HUES48 (cell line): ENCODE results near the gene ZNF74.
"Not testable (repeated sequence)": the region's sequence is repeated elsewhere in the genome, so short reads cannot be mapped to it uniquely, and the experiment has no call there.

Experiments
- H3K27ac ChIP-seq: one replicate; pipeline ENCODE4 v1.7.0; 2013; ENCODE audit warnings: low read depth, low read length, inconsistent platforms
- H3K27me3 ChIP-seq: 2 replicates; pipeline ENCODE4 v1.6.1; 2013; ENCODE audit warnings: mild to moderate bottlenecking, low read length; ENCODE audit not compliant: control insufficient read depth, insufficient read depth
- H3K36me3 ChIP-seq: 2 replicates; pipeline ENCODE4 v1.6.1; 2013; ENCODE audit warnings: low read length; ENCODE audit not compliant: control insufficient read depth, insufficient read depth
- H3K4me1 ChIP-seq: 2 replicates; pipeline ENCODE4 v1.6.1; 2013; ENCODE audit warnings: mild to moderate bottlenecking, low read length; ENCODE audit not compliant: control insufficient read depth, insufficient read depth
- H3K4me3 ChIP-seq: 2 replicates; pipeline ENCODE4 v1.5.1; 2013; ENCODE audit warnings: mild to moderate bottlenecking, low read depth, low read length
- H3K9ac ChIP-seq: 2 replicates; pipeline ENCODE4 v1.6.1; 2013; ENCODE audit warnings: mild to moderate bottlenecking, low read depth, low read length, moderate library complexity
- H3K9me3 ChIP-seq: 2 replicates; pipeline ENCODE4 v1.6.1; 2013; ENCODE audit warnings: low read length; ENCODE audit not compliant: control insufficient read depth, insufficient read depth

ZNF74 gene

GRCh38 chr22:20402960-20403778 lies 9.2 kb downstream of the ZNF74 start:
- H3K27ac ChIP-seq = no peak overlapping the region
- no peaks in the 10 kb centered on the region for H3K27me3 ChIP-seq
- no peaks in the 10 kb centered on the region for H3K9me3 ChIP-seq
- no peak overlapping the region for H3K4me3 ChIP-seq
- H3K36me3 ChIP-seq = peaks cover 60% of the 10 kb centered on the region
- no peaks in the 10 kb centered on the region for H3K4me1 ChIP-seq
- no peak overlapping the region for H3K9ac ChIP-seq

DNA sequence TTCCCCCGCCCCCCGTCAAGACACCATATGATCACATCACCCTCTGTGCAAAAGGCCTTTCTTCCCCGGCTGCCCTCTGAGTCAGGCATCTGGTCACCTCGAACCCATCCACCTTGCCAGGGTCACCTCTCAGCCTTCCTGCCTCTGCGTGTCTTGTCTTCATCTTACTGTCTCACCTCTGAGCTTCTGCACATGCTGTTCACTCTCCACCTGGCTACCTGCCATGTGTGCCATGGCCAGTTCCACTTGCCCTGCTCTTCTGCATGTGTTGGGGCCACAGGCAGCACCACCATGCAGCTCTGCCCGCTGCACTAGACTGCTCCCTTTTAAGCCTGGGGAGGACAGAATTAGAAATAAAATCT lies 9.8 kb downstream of the ZNF74 start:
- Histone ChIP-seq H3K4me1 (no peaks in the 10 kb centered on the region), H3K27me3 (no peaks in the 10 kb centered on the region), H3K9ac (no peak overlapping the region), H3K36me3 (peaks cover 60% of the 10 kb centered on the region), H3K4me3 (no peak overlapping the region), H3K27ac (no peak overlapping the region), H3K9me3 (no peaks in the 10 kb centered on the region)

DNA sequence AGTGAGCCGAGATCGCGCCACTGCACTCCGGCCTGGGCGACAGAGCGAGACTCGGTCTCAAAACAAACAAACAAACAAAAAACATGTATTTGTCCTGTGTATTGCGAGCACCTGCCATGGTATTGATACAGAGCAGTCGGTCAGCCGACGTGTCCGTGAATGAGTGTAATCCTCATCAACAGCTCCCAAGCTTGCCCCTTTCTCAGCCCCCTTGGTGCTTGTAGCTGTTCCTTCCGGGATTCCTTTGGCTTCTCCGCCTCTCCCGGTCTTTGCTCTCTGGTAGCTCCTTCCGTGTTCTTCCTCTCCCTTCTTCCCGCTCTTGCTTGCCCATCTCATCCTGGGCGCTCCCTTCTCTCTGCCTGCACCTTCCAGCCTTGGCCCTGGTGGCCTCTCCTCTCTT lies 10.9 kb downstream of the ZNF74 start:
- H3K27me3 ChIP-seq = no peaks in the 10 kb centered on the region
- H3K9ac ChIP-seq = no peak overlapping the region
- peaks cover 60% of the 10 kb centered on the region for H3K36me3 ChIP-seq
- H3K4me1 ChIP-seq = no peaks in the 10 kb centered on the region
- H3K27ac ChIP-seq = no peak overlapping the region
- no peak overlapping the region for H3K4me3 ChIP-seq
- H3K9me3 ChIP-seq = no peaks in the 10 kb centered on the region

DNA sequence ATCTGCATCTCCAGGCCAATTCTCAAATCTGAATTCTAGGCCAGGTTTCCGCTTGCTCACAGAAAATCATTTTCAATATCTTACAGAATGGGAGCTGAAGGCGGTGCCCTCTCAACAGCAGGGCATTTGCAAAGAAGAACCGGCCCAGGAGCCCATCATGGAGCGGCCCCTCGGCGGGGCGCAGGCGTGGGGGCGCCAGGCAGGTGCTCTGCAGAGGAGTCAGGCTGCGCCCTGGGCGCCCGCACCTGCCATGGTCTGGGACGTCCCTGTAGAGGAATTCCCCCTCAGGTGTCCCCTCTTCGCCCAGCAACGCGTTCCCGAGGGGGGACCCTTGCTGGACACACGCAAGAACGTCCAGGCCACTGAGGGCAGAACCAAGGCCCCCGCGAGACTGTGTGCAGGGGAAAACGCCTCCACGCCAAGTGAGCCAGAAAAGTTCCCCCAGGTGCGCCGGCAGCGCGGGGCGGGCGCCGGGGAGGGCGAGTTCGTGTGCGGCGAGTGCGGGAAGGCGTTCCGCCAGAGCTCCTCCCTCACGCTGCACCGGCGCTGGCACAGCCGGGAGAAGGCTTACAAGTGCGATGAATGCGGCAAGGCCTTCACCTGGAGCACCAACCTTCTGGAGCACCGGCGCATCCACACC lies 11.5 kb downstream of the ZNF74 start:
- no peaks in the 10 kb centered on the region for H3K4me1 ChIP-seq
- no peak overlapping the region for H3K27ac ChIP-seq
- H3K9me3 ChIP-seq = no peaks in the 10 kb centered on the region
- H3K4me3 ChIP-seq = no peak overlapping the region
- no peak overlapping the region for H3K9ac ChIP-seq
- peaks cover 59% of the 10 kb centered on the region for H3K36me3 ChIP-seq
- H3K27me3 ChIP-seq = no peaks in the 10 kb centered on the region

DNA sequence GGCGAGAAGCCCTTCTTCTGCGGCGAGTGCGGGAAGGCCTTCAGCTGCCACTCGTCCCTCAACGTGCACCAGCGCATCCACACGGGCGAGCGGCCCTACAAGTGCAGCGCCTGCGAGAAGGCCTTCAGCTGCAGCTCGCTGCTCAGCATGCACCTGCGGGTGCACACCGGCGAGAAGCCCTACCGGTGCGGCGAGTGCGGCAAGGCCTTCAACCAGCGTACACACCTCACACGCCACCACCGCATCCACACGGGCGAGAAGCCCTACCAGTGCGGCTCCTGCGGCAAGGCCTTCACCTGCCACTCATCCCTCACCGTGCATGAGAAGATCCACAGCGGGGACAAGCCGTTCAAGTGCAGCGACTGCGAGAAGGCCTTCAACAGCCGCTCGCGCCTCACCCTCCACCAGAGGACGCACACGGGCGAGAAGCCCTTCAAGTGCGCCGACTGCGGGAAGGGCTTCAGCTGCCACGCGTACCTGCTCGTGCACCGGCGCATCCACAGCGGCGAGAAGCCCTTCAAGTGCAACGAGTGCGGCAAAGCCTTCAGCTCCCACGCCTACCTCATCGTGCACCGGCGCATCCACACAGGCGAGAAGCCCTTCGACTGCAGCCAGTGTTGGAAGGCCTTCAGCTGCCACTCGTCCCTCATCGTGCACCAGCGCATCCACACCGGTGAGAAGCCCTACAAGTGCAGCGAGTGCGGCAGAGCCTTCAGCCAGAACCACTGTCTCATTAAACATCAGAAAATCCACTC lies 12.2 kb downstream of the ZNF74 start:
- no peak overlapping the region for H3K27ac ChIP-seq
- H3K9ac ChIP-seq = no peak overlapping the region
- H3K27me3 ChIP-seq = no peaks in the 10 kb centered on the region
- no peaks in the 10 kb centered on the region for H3K9me3 ChIP-seq
- no peak overlapping the region for H3K4me3 ChIP-seq
- peaks cover 52% of the 10 kb centered on the region for H3K36me3 ChIP-seq
- H3K4me1 ChIP-seq = no peaks in the 10 kb centered on the region

DNA sequence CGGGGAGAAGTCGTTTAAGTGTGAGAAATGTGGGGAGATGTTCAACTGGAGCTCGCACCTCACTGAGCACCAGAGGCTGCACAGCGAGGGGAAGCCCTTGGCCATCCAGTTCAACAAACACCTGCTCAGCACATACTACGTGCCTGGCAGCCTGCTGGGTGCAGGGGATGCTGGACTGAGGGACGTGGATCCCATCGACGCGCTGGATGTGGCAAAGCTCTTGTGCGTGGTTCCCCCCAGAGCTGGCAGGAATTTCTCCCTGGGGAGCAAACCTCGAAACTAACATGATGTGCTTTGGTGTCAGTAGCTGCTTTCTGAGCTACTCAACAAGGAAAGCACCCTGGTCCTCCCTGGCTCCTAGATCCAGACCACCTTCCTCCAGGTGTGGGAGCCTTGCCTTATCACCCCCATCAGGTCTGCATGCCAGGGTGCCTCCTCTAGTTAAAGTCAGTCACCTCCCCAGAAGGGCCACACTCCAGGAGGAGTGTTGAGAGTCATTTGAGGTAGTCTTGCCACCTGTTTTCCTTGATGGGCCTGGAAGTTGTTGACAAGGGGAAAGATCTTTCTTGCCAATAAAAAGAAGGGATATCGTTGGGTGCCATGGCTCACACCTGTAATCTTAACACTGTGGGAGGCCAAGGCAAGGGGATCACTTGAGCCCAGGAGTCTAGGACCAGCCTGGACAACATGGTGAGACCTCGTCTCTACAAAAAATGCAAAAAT lies 12.9 kb downstream of the ZNF74 start:
- Histone ChIP-seq H3K9ac (no peak overlapping the region), H3K9me3 (no peaks in the 10 kb centered on the region), H3K27ac (no peak overlapping the region), H3K4me1 (no peaks in the 10 kb centered on the region), H3K4me3 (no peak overlapping the region), H3K36me3 (peaks cover 46% of the 10 kb centered on the region), H3K27me3 (no peaks in the 10 kb centered on the region)

DNA sequence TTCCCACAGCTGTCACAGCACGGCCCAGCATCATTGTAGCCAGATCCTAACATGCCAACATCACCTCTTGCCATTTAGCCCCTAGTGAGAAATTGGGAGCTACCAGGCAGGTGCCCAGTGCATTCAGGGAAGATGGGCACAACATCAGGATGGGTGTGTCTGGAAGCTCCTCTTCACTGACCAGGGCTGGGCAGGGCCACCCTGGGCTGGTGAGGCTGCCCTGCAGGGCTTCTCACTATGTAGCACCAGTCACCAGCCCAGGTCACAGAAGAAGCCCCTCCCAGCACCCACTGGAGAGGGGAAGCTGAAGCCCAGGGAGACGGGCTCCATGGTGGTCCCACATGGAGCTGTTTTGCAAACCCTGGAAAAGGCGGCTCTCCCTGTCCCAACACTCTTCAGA lies 13.9 kb downstream of the ZNF74 start:
- no peaks in the 10 kb centered on the region for H3K4me1 ChIP-seq
- no peak overlapping the region for H3K4me3 ChIP-seq
- H3K9me3 ChIP-seq = no peaks in the 10 kb centered on the region
- H3K36me3 ChIP-seq = peaks cover 40% of the 10 kb centered on the region
- H3K27ac ChIP-seq = no peak overlapping the region
- H3K9ac ChIP-seq = no peak overlapping the region
- H3K27me3 ChIP-seq = no peaks in the 10 kb centered on the region

- no peaks in the 10 kb centered on the region for H3K9me3 ChIP-seq
- peaks cover 31% of the 10 kb centered on the region for H3K36me3 ChIP-seq
- no peak overlapping the region for H3K27ac ChIP-seq
- H3K4me1 ChIP-seq = no peaks in the 10 kb centered on the region
- no peaks in the 10 kb centered on the region for H3K27me3 ChIP-seq
- H3K4me3 ChIP-seq = no peak overlapping the region
- no peak overlapping the region for H3K9ac ChIP-seq
Observed at GRCh38 chr22:20408891-20409290, 14.9 kb downstream of the ZNF74 start.

DNA sequence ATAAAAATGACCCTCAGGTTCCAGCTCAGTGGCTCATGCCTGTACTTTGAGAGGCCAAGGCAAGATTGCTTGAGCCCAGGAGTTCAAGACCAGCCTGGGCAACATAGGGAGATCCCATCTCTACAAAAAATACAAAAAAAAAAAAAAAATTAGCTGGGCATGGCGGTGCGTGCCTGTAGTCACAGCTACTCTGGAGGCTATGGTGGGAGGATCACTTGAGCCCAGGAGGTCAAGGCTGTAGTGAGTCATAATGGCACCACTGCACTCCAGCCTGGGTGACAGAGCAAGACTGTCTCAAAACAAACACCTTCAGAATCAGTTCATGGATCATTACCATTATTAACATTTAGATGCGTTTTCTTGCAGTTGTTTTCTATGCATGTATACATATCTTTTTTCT lies 15.4 kb downstream of the ZNF74 start:
- not testable (repeated sequence) for H3K27me3 ChIP-seq, H3K9me3 ChIP-seq, H3K9ac ChIP-seq, H3K4me3 ChIP-seq, H3K4me1 ChIP-seq, H3K27ac ChIP-seq
- H3K36me3 ChIP-seq = peaks cover 26% of the 10 kb centered on the region

- H3K36me3 ChIP-seq = peaks cover 2% of the 10 kb centered on the region; the same call in 1 of the 2 replicates
- H3K9me3 ChIP-seq = no peaks in the 10 kb centered on the region
- no peak overlapping the region for H3K9ac ChIP-seq
- no peak overlapping the region for H3K4me3 ChIP-seq
- no peaks in the 10 kb centered on the region for H3K27me3 ChIP-seq
- H3K27ac ChIP-seq = no peak overlapping the region
- H3K4me1 ChIP-seq = no peaks in the 10 kb centered on the region
Observed at GRCh38 chr22:20412474-20413216, 18.7 kb downstream of the ZNF74 start.
